Activated T-cell treated with anti-CD3 and anti-CD28 coated beads, Interleukin-2, amount 50 U/mL, for 48 hours (primary cell): ENCODE measurements around the gene GPC3.
"Not testable (repeated sequence)": the region's sequence is repeated elsewhere in the genome, so short reads cannot be mapped to it uniquely, and the experiment has no call there.

Source experiments
- DNase-seq, 2 experiments: peaks; one replicate each; pipeline ENCODE4 v3.0.0-alpha.2; 2020

The GPC3 gene

DNA sequence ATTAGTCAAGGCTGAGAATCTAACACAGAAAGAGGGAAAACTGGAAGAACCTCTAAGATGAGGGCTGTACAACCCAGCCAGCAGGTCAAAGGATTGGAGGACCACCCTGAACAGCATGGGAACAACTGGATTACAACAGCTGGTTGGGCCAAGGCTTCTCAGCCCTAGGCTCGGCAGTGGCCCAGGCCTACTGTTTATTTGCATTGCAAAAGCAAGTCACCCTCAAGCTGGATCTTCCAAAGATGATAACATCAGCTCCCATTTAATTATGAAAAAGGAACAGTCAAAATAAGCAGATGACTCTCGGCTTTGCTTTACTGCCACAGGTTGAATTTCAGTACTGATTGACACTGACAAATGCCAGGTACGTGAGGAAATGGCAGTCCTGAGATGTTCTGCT, 61.8 kb downstream of the GPC3 start:
- no peak for DNase-seq

DNA sequence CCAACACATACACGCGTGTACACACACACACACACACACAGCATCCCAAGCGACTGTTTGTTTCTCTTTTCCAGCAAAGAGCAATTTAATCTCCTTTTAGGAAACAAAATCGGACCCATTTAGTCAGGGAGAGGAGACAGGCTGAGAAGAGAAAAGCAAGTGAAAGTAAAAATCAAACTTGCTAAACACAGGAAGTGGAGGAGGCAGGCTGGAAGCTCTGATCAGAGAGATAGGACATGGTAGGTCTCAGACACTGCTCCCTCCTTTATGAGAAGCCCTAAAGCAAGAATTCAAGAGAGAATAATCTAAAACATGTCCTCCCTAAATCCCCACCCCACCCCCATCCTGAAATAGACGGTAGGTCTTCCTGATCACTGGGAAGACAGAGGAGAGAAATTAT, 62.3 kb downstream of the GPC3 start:
- DNase-seq, result peak in 1 of 2 experiments; percentile 17

DNA sequence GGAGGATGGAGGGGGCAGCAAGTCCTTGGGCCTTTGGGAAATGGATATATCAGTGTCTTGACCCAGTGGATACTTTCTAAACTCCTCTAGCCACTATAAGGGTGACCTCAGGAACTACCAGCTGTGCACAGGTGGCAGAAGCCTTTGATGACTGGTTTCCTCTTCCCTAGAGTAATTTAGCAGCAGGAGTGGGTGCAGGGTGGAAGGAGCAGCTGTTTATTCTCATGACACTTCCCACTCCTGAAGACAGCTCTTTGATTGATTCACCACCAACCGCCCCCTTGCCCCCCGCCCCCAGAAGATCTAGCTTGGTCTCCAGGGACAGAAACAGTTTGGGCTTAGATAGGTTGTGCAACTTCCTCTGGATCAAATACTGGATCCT, 63.0 kb downstream of the GPC3 start:
- peak in 1 of 2 experiments; percentile 18 for DNase-seq

DNA sequence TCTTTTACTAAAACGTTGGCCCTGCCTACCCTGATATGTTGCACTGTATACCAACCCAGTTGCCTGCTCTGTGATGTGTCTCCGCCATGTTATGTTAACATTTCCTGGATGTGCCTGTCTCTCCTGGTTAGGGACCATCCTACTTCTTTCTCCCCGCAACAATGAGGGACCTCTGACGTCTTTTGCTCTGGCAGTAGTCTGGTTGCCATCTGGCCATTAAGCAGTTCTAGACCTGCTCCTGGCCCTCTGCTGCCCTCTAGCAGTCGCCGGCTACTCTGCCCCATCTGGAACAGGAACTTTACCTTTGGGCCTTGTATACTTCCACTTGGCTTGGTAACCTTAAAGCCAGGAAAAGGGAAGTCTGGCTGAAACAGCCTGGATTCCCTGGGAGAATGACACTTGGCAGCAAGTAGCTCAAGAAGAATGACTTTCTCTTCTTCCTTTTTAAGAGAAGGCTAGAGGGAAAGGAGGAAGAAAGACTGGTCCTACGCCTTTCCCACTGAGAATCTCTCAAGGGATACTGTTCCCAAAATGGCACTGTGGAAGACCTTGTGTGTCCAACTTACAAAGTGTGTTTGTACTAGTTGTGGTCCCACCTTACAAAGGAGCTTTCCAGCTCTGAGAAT, 63.5 kb downstream of the GPC3 start:
- DNase-seq, result peak; percentile 63 to 70

DNA sequence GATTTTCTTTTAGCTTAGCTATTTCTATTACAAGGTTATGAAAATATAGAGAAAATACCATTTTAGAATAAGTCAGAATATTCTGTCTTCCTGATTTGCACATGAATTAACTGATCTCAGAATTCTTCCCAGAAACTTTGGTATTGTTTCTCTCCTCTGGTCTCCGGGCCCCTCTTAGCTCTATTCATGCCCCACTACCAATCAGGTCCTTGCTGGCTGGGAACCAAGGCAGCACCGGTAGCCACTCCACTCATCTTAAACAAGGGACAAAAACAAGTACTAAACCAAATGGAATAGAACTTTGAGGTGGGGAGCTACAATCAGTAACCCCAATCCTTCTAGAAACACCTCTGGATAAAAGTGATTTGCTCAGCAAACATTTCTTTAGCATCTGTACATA, 64.3 kb downstream of the GPC3 start:
- no peak for DNase-seq

DNA sequence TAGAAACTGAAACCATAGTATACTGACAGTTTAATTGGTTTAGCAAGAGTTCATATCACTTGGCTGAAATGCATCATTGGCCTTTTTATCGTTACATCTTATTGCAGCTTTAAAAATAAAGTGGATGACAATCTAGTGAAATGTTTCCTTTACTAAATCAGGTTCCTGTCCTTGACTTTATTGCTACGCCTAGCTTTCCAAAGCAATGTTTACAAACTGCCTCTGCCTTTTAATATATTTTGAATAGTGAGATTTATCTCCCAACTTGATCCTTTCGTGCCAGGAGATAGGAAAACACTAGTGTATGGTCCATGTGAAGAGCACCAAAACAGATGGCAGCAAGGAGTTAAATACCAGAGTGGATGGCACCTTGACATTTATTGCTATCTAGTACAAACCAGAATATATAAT, 67.0 kb downstream of the GPC3 start:
- no peak for DNase-seq

DNA sequence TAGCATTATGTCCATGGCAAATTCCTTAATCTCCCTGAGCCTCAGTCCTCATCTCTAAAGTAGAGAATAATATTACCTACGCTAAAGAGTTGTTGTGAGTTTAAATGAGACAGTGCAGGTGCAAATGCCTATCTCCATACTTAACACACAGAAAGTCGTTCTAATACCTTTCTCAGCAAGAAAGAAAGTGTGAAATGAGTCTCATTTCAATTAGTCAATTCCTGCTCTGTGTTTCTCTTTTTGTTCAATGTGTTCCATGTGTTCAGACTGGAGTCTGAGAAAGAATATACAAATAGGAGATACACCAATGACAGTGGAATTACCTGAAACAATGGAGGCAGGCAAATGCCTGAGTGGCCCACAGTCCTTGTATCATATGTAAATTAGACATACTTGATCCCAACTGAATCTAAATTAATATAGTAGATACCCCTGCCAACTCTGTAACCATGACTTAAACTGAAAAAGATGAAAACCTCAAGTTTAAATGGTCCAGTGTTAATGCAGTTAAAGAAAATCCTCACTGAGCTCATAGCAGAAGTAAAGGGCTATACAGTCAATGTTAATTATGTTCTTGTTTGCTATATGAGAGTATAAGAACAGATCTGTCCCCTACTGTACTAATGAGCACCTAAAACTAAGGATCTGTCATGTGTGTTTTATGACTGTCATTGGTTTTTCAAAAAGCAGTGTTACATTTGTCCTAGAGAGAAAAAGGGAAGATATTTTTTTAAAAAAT, 68.2 kb downstream of the GPC3 start:
- no peak for DNase-seq

DNA sequence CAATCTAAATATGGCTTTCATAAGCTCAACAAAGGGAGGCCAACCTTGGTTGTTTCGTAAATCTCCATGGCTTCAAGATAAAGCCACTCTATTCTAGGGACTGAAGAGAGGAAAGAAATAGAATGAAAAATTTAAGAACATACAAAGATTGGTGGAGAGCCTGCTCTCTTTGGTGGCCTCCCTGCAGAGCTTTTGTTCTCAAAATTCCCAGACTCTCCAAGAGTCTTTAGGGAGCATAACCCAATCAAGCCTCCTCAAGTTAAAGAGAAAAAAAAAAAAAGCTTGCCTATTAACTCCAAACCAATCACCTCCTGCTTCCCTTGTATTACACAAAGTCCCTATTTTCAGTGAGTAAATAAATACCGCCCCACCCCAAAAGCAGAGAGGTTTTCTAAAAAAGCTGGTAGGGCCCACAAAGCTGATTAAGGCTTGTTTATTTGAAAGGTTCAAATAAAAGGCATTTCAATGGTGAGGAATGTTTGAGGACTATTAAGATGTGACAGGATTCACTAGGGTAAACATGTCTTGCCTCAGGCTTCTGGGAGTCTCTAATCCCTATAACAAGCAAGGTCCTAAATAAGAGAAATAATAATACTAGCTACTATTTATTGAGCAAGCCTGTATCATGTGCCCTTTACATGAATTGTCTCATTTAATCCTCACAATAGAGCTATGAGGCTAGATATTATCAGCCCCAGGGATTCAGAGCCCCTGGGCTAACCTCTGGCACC, 71.6 kb downstream of the GPC3 start:
- DNase-seq, result no peak

DNA sequence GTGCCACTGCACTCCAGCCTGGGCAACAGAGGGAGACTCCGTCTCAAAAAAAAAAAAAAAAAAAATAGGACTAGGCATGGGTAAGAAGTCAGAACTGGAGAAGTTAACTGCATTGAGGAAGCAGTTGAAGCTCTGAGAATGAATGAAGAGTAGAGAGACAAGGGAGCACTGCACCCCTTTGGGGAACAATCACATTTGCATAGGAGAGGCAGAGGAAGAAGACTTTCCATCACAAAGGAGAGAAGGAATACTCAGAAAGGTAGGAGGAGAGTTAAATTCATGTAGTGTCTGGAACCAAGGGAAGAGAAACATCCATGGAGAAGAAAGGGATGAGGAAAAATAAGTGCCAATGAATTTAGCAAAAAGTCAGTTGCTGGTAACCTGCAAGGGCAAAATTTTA, 72.4 kb downstream of the GPC3 start:
- DNase-seq, result no peak

DNA sequence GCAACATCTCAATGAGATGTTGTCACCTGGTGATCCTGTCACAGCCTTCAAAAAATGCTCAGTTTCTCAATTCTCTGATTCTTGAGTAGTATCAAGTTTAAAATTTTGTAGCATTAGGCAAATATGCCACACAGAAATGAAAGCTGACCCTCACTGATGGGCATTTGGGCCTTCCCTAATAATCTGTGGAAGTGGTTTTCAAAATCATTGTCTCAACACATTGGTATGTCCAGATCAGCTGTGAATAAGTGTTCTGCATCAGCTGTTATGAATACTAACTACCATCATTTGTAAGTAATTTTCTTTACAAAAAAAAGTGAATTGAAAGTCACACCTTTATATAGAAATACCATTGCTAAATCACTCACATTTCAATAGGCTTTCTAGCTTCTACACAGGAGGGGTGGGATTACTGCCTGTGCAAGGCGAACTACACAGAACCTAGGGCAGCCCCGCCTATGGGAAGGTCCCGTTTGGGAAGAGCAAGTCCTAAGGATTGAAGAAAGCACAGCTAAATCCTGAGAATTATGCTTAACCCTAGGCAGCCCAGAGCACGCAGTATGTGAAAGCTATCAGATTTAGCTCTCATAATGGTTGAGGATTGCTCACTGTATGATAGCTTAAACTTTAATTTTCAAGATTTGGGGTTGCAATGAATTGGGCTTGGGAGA, 73.4 kb downstream of the GPC3 start:
- DNase-seq, result no peak

DNA sequence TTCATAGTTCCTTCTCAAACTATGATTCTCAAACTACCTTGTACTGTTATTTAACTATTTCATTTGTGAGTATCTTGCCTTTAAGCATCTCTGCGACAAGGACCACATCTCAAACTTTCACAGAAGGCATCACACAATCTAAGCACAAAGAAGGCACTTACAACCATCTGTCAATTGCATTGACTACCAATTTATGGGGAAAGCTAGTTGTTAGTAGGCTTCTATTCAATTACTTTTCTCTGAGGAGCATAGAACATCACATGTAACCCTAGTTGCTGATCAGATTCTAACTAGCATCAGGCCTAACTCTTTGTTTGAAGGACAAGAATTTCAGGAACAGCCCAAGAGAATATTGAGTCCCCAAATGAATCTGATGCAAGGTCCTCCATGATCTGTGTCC, 74.9 kb downstream of the GPC3 start:
- DNase-seq, result no peak

DNA sequence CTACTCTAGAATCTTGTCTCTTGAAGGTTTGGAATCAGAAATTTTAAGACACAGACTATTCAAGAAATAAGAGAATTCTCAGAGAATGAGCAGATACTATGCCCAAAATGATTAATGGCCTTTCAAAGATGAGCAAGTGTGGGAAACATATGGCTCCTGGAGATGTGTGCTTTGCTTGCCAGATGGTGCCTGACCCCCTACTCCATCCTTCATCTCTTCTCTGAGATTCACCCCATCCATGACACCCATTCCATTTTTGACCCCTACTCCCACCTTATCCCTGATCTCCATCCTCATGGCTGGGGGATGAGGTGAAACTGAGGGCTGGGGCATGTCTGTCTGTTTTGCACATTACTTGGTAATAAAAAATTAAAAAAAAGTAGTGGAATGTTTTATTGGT, 75.5 kb downstream of the GPC3 start:
- DNase-seq, result no peak

DNA sequence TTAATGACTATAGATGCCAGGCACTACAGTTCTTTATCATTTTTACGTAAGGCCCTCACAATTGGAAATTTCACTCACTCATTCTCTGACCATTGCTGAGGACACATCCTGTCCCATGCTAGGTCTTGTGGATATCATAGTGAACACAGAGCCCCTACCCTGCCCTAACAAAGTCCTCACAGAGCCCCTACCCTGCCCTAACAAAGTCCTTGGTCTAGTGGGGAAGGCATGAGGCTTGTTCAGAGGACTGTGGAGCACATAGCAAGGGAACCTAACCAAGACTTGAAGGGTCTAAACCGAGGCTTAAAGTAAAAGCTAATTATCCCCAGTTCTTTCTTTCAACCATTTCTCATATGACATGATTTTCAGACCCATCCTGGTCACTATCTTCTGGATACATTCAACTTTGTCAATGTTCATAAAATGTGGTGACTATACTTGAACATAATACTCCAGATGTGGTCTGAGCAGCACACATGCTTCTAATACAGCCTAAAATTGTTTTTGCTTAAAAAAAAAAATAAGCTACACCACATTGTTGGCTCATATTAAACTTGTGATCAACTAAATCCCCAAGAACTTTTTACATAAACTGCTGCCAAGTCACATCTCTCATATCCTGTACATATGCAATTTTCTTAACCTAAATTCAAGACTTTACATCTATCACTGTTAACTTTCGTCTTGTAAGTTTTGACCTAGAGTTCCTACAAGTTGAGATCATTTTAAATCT, 77.0 kb downstream of the GPC3 start:
- DNase-seq, result no peak

DNA sequence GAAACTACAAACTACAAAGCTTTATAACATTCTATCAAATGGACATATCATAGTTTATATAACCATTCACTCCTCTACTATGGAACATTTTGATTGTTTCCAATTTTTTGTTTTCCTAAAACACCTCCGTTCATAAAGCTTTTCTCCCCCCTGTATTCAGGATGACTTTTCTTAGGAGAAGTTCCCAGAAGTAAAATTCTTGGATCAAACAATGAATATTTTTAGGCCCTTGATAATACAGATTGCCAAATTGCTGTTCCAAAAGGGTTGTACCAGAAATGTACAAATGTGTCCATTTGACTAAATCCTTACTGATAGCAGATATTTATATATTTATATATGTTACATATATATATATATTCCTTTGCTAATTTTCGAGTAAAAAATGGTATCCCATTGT, 77.8 kb downstream of the GPC3 start:
- no peak for DNase-seq

DNA sequence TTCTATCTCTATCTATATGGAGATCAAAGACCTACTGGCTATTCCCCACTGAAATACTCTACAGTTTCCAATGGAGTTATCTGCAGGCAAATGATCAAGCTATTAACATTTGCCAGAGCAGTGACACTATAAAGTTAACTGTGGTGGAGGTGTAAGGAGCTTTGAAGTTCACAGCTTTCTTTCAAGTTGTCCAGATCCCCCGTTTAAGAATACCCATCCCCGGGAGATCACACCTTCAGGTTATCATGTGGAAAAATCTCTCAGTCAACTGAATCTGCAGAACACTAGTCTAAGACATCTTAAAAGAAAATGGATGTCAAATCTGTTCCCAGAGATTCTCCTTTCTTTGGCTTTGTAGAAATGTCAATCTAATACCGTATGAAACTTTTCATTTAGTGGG, 80.1 kb downstream of the GPC3 start:
- DNase-seq, result no peak

DNA sequence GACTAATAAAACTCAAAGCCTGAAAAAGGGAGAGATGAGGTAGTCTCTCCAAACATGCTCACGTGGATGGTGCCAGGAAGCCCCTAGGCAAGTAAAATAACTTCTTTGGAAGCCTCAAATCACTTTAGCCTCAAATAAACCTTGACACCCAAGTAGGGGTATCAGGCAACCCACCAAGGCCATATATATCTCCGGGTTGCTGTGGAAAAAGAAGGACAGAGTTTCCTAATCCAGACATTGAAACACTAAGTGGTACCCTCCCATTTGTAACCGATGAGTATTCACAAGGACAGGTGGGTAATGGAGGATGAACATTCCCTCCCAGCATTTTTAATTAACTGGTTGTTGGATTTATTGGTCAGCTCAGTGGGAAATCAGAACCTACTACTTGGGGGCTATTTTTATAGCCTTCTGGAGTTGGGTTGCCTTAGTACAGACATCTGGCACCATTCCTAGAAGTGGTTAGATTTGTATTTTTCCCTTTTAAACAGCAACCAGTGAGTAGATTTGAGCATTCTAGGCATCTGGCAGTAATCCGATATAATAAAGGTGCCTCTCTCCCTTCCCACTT, 87.7 kb downstream of the GPC3 start:
- no peak for DNase-seq

DNA sequence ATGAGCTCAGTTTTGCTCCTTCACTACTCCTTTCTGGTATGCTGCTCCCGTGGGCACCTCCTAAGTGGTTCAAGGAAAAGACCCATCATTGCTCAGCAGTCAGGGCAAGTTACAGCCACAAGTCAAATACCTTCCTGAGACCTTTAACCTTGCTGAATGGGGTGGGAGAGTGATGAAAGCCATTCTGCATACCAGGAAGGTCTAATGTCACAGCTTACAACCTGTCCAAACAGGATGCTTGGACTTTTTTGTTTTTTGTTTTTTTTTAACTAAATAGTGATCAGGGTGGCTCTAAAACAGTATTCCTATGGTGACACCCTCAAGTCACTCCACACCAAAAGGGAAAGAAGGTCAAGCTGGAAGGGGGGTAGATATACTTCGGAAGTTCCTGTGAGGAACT, 93.1 kb downstream of the GPC3 start:
- DNase-seq, result no peak

DNA sequence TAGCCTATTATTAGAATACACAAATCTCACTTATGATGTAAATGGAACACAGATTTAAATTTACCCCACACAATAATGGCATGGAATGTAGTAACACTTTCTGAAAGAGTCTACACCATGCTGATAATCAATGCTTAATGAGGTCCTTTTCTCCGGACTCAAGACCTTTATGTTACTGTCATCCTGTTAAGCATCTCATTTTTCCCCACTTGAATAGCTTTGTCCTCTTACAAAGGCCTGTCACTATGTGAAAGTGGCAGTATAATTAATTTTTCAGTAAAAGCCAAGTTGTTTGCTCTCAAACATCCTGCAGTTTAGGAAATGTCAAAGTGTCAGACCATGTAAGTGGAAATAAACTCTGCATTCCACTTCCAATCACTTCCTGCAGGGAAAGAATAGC, 96.4 kb downstream of the GPC3 start:
- DNase-seq, result no peak

DNA sequence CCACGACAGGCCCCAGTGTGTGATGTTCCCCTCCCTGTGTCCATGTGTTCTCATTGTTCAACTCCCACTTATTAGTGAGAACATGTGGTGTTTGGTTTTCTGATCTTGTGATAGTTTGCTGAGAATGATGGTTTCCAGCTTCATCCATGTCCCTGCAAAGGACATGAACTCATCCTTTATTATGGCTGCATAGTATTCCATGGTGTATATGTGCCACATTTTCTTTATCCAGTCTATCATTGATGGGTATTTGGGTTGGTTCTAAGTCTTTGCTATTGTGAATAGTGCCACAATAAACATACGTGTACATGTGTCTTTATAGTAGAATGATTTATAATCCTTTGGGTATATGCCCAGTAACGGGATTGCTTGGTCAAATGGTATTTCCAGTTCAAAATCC, 97.3 kb downstream of the GPC3 start:
- DNase-seq, result not testable (repeated sequence)

DNA sequence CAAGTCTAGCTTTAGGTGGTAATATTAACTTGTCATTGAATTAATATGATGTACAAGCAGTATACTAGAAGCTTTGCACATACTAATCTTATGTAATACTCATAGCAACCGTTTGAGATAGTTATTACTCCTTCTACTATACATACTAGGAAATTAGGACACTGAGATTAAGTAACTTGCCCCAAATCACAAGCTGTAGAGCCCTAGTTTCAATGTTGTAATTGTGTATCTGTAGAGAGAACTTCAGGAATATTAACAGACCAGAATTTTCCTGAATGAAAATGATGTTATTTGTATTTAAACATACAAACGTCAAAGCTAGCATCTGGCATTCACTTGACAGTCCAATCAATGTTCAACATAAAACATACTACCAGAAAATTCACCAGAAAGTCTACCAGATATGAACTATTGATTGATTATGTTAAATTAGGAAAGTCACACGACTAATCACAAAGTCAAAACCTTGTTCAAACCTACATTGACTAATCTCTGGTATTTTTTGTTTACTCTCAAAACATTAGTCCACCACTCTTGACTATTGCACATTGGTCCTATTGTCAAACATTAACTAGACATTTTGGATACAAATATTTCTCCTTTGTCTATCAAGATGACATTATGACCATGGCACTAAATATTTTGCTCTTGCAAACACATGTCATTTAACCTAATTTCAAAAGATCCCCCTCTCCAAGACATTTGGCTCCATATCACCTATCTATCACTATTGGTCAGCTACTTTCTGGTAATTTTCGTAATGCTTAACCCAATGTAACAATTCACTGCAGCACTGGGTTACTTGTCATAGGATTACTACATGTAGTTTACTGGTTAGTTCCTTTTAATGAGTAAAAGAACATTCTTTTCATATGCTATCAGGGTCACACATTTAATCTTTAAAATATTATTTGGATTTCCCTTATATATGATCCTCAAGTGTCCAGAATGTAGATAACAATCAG, 100.7 kb downstream of the GPC3 start:
- no peak for DNase-seq

DNA sequence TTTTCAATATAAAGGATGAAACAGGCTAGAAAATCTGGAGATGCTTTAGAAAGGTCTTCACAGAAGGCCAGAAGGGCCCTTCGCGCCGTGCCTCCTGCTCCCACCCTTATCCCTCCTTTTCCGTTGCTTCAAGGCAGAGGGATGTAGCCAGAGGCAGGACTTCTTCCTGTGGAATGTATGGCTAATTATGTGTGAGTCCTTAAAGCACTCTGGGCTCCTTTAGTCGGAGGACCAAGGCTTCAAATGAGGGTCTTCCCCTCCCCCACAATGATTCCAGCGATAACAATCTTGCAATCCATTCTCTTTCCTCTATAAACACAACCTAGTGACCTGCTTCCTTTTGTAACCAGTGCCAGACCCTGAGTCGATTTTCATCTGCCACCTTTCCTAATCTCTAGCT, 103.5 kb downstream of the GPC3 start:
- DNase-seq, result no peak
